ENCODE data around the gene TRIM21.

DNA sequence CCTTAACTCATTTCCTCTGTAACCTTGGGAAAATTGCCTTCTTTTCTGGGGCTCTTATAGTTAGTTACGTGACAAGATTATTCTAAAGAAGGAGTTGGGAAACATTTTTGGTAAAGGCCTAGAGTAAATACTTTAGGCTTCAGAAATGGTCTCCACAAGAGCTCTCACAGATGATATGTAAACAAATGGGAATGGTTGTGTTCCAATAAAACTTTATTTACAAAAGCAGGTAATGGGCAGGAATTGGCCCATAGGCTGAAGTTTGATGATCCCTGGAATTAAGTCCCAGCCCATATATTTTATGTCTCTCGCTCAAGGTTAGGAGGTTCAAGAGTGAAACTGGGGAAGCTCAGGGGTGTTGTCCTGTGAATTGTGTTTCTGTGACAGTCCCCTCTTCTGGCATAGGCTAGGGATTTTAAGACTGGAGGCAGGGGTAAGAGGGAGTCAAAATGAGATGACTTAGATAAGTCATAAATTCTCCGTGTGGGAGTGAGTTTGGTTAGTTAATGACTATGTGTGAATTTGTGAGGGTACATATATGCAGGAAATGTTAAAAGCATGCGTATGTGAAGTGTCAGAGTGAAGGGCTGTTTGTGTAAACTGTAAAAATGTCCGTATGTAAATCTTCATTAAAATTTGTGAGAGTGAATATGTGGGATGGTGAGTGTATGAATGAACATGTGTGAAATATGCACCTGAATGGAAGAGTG is 17.9 kb downstream of the TRIM21 start:
- TF ChIP-seq POLR2A (IDR thresholded peaks at IDR 0.05; ENCODE audit: insufficient read depth in 1 of 2, low read depth in 2 of 2, low read length in 2 of 2) (no peak), CEBPB (IDR thresholded peaks at IDR 0.05; ENCODE audit: borderline replicate concordance, low read depth, low read length) (no peak), ZFP36 (IDR thresholded peaks at IDR 0.05; ENCODE audit: borderline replicate concordance, low read depth, low read length, partially characterized antibody) (no peak), KMT2B (CRISPR knock-in tag; IDR thresholded peaks at IDR 0.05) (no peak)
- TF ChIP-seq, protein P1, sequence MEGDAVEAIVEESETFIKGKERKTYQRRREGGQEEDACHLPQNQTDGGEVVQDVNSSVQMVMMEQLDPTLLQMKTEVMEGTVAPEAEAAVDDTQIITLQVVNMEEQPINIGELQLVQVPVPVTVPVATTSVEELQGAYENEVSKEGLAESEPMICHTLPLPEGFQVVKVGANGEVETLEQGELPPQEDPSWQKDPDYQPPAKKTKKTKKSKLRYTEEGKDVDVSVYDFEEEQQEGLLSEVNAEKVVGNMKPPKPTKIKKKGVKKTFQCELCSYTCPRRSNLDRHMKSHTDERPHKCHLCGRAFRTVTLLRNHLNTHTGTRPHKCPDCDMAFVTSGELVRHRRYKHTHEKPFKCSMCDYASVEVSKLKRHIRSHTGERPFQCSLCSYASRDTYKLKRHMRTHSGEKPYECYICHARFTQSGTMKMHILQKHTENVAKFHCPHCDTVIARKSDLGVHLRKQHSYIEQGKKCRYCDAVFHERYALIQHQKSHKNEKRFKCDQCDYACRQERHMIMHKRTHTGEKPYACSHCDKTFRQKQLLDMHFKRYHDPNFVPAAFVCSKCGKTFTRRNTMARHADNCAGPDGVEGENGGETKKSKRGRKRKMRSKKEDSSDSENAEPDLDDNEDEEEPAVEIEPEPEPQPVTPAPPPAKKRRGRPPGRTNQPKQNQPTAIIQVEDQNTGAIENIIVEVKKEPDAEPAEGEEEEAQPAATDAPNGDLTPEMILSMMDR (CRISPR knock-in tag; IDR thresholded peaks at IDR 0.05): no peak
- TF ChIP-seq, protein P2, sequence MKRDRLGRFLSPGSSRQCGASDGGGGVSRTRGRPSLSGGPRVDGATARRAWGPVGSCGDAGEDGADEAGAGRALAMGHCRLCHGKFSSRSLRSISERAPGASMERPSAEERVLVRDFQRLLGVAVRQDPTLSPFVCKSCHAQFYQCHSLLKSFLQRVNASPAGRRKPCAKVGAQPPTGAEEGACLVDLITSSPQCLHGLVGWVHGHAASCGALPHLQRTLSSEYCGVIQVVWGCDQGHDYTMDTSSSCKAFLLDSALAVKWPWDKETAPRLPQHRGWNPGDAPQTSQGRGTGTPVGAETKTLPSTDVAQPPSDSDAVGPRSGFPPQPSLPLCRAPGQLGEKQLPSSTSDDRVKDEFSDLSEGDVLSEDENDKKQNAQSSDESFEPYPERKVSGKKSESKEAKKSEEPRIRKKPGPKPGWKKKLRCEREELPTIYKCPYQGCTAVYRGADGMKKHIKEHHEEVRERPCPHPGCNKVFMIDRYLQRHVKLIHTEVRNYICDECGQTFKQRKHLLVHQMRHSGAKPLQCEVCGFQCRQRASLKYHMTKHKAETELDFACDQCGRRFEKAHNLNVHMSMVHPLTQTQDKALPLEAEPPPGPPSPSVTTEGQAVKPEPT (CRISPR knock-in tag; IDR thresholded peaks at IDR 0.05; ENCODE audit: low read depth): no peak
